ENCODE results near the gene JAZF1.

DNA sequence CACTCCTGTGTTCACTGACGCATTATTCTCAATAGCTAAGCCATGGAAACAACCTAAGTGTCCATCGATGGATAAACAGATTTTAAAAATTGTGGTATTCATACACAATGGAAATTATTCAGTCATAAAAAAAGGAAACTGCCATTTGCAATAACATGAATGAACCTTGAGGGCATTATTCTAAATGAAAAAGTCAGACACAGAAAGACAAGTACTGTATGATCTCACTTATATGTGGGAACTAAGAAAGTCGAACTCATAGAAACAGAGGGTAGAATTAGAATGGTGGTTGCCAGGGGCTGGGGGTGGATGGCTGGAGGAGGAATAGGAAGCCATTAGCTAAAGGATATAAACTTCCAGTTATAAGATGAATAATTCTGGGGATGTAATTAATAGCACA, 71.8 kb downstream of the JAZF1 start:
- no peak for TF ChIP-seq CTCF (IDR thresholded peaks at IDR 0.05)
- no peak for TF ChIP-seq POLR2A (IDR thresholded peaks at IDR 0.05)
